K562 (cell line): ENCODE results near the gene HOXB3. TPM values are rescaled to one million over a fixed set of nuclear protein-coding genes. Genes with fewer than 3 reads are reported as not detected.
A peak's percentile ranks its signal among the peaks of the same experiment; 100 is the strongest.

ENCODE experiments used
- EP400 ChIP-seq: fragments of 450-650 bp; IDR thresholded peaks from 2 replicates; pipeline ENCODE4 v1.6.1; 2017; ENCODE audit warnings: antibody characterized with exemption, mild to moderate bottlenecking, moderate library complexity
- ETS1 ChIP-seq: conservative IDR thresholded peaks from 2 replicates; pipeline ENCODE4 v1.6.1; 2011; ENCODE audit warnings: low read depth, mild to moderate bottlenecking, low read length; ENCODE audit not compliant: control insufficient read depth
- HES1 ChIP-seq: fragments of 450-650 bp; IDR thresholded peaks from 2 replicates; pipeline ENCODE4 v1.6.1; 2016; ENCODE audit warnings: low read depth, mild to moderate bottlenecking, moderate library complexity
- HMG20A ChIP-seq: fragments of 450-650 bp; formaldehyde crosslinking; conservative IDR thresholded peaks from 2 replicates; pipeline ENCODE4 v1.4.0; 2020; ENCODE audit warnings: mild to moderate bottlenecking, mixed read lengths
- NKRF ChIP-seq: fragments of 450-650 bp; IDR thresholded peaks from 2 replicates; pipeline ENCODE4 v1.6.1; 2016; ENCODE audit warnings: borderline replicate concordance
- POLR2A ChIP-seq: fragments of 450-650 bp; conservative IDR thresholded peaks from 2 replicates; pipeline ENCODE4 v1.6.1; 2016
- POLR3G ChIP-seq: IDR thresholded peaks from 2 replicates; pipeline ENCODE4 v1.6.1; 2011; ENCODE audit not compliant: insufficient read length, insufficient replicate concordance; ENCODE audit errors: extremely low read depth
- PRDM10 ChIP-seq: fragments of 450-650 bp; IDR thresholded peaks from 2 replicates; pipeline ENCODE4 v1.6.1; 2018; ENCODE audit not compliant: partially characterized antibody
- RBFOX2 ChIP-seq: fragments of 200-400 bp; formaldehyde crosslinking; IDR thresholded peaks from 2 replicates; pipeline ENCODE4 v1.6.1; 2017; ENCODE audit warnings: low read depth, mild to moderate bottlenecking, low read length, moderate library complexity
- RBM34 ChIP-seq: fragments of 200-400 bp; formaldehyde crosslinking; IDR thresholded peaks from 2 replicates; pipeline ENCODE4 v1.6.1; 2018; ENCODE audit warnings: low read length, borderline replicate concordance; ENCODE audit not compliant: insufficient read depth
- SETDB1 ChIP-seq: IDR thresholded peaks from one replicate; pipeline ENCODE4 v1.6.1; 2012; ENCODE audit warnings: low read length, control low read depth, inconsistent platforms
- SMAD3 ChIP-seq: fragments of 450-650 bp; formaldehyde crosslinking; conservative IDR thresholded peaks from 2 replicates; pipeline ENCODE4 v1.4.0; 2020; ENCODE audit warnings: mild to moderate bottlenecking
- SMARCA4 ChIP-seq: fragments of 450-650 bp; IDR thresholded peaks from 2 replicates; pipeline ENCODE4 v1.6.1; 2016
- SP1 ChIP-seq: sonication (generic); formaldehyde crosslinking; IDR thresholded peaks from 2 replicates; pipeline ENCODE4 v1.8.1; 2022; ENCODE audit warnings: mild to moderate bottlenecking, missing genetic modification reagents
- SREBF2 ChIP-seq: sonication (generic); formaldehyde crosslinking; IDR thresholded peaks from 2 replicates; pipeline ENCODE4 v1.4.0; 2020; ENCODE audit warnings: mild to moderate bottlenecking, missing genetic modification reagents
- SRSF3 ChIP-seq: fragments of 200-400 bp; formaldehyde crosslinking; IDR thresholded peaks from 2 replicates; pipeline ENCODE4 v1.6.1; 2016; ENCODE audit warnings: mild to moderate bottlenecking, low read length, moderate library complexity; ENCODE audit not compliant: insufficient read depth
- TRIM24 ChIP-seq, 2 experiments: fragments of 450-650 bp; IDR thresholded peaks; 2 replicates each; pipeline ENCODE4 v1.6.1; 2016
- ZBTB26 ChIP-seq: fragments of 450-650 bp; formaldehyde crosslinking; IDR thresholded peaks from 2 replicates; pipeline ENCODE4 v1.4.0; 2022; ENCODE audit warnings: missing genetic modification characterization
- ZC3H8 ChIP-seq: fragments of 450-650 bp; IDR thresholded peaks from 2 replicates; pipeline ENCODE4 v1.6.1; 2017
- ZNF12 ChIP-seq: sonication (generic); formaldehyde crosslinking; IDR thresholded peaks from 2 replicates; pipeline ENCODE4 v1.4.0; 2020; ENCODE audit warnings: mild to moderate bottlenecking, missing genetic modification reagents
- ZNF41 ChIP-seq: fragments of 250-450 bp; sonication (Bioruptor Pico); conservative IDR thresholded peaks from 2 replicates; pipeline ENCODE4 v1.4.0; 2020; ENCODE audit warnings: mild to moderate bottlenecking
- polyA plus RNA-seq, 8 experiments: library from polyadenylated mRNA; depleted of rRNA in 4 of 8; stranded (reverse) in 5 of 8; unstranded in 3 of 8; fragments of >200 nt; fragmentation: Nextera tagmentation in 2 of 8; fragmentation: Illumina TruSeq in 1 of 8; extraction: Ambion mirVana in 2 of 8; extraction: Trizol in 1 of 8; gene quantifications; 2 replicates each; pipeline versions ENCODE4 v1.2.1 to v1.2.3, GENCODE V29; 2011 to 2014; ENCODE audit warnings: inconsistent platforms in 1 of 8, missing spikeins in 1 of 8
- total RNA-seq, 7 experiments: library from RNA; depleted of rRNA in 6 of 7; stranded (reverse); fragments of >200 nt in 6 of 7; fragmentation: Illumina TruSeq in 2 of 7; extraction: Trizol in 2 of 7; gene quantifications; 2 replicates each; pipeline versions ENCODE4 v1.2.1 to v1.2.3, GENCODE V29; 2011 to 2021; ENCODE audit warnings: low replicate concordance in 1 of 7

Gene HOXB3
- total and polyA plus RNA-seq, 9 of the 15 experiments (the other 6 are each of a cell fraction or from before 2014, with no cell fraction given), result 2.4 to 41.3 (median 20.2) TPM

- TF ChIP-seq POLR3G, result no peak
- TF ChIP-seq SETDB1, result no peak
- TF ChIP-seq SREBF2 (CRISPR knock-in tag), result no peak
- peak; percentile 70 for TF ChIP-seq RBFOX2
- TF ChIP-seq SRSF3, result no peak
- no peak for TF ChIP-seq PRDM10
- TF ChIP-seq ZNF12 (CRISPR knock-in tag), result no peak
- 0 out of 2 replicates have a peak, but pooled peaks have one; percentile 39 for TF ChIP-seq NKRF
- TF ChIP-seq RBM34, result no peak
- TF ChIP-seq ZC3H8, result no peak
- TF ChIP-seq ZNF41, result no peak
- no peak for TF ChIP-seq HES1
- no peak for TF ChIP-seq SMARCA4
- 0 out of 2 replicates have a peak, but pooled peaks have one; percentile 35 for TF ChIP-seq POLR2A
- no peak for TF ChIP-seq TRIM24 (IDR thresholded peaks at IDR 0.05)
- TF ChIP-seq ETS1, result no peak
- no peak for TF ChIP-seq ZBTB26 (CRISPR knock-in tag)
- no peak for TF ChIP-seq HMG20A (CRISPR knock-in tag)
- TF ChIP-seq EP400, result peak; percentile 66; the same call in 1 of the 2 replicates
- no peak for TF ChIP-seq SMAD3 (CRISPR knock-in tag)
- no peak; the same call in 1 of the 2 replicates for TF ChIP-seq SP1 (CRISPR knock-in tag)
Observed at GRCh38 chr17:48579760-48580554, 10.1 kb downstream of the HOXB3 start (continued).
